ENCODE measurements around the gene STOML1.

The STOML1 gene

DNA sequence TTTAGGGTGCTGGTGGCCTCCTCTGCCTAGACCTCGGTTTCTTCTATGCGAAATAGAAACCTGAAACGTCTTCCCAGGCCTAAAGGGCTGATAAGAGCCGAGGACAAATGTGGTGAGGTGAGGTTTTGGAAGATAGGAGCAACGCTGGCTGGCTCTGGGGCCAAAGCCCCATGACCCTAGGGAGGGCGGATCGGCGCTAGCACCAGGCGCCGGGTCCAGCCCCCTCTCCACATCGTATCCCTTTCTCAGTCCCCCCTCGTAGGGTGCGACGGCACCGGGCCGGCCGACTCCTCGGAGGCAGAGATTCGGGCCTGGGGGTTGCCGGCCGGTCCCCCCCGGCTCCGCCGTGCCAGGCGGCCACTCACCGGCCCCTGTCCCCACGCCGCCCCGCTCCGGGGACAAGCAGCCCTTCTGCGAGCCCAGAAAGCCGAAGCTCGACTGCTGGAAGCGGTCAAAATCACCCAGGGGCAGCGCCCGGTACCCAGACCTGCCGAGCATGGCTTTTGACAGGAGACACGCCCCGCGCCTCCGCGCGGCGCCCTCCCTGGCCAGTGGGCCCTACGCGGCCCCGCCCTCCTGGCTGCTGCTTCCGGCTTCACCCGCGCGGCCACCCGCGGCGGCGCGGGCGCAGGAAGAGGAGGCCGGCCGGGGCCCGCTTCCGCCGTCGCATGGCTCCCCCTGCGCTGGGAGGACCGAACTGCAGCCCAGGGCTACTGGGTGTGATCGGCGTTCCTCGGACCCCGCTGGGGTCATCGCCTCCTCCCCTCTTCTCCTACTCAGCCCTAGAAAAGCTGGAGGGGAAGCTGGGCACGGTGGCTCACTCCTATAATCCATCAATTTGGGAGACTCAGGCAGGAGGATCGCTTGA, at the start of gene STOML1:
TSS of gene STOML1 (minus strand) at position 570 of the 868 bp plus-strand sequence. CDS start at position 498, 72 bp downstream.
- DNase-seq, result peak; percentile 82

DNA sequence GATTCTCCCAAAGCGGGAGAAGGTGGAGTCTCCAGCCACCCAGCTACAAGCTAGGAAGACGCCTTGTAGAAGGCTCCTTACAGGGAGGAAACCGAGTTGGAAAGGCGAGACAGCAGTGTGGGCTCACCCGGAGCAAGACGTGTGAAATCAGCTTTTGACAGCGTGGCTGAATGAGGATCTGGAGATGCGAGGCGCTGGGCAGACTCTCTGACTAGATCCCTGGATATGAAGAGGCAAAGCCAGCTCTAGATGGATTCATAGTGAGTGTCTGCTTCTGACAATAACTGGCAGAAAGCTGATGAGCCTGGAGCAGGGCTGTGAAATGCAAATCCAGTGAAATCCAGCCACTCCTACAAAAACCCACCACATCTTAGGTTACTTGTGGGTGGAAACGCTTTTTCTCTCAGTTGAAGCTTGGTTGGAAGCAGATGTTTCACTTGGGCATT, 49.2 kb upstream of the STOML1 start:
- DNase-seq, result no peak

GRCh38 chr15:74040109-74040850, 48.2 kb upstream of the STOML1 start:
- DNase-seq, result no peak

DNA sequence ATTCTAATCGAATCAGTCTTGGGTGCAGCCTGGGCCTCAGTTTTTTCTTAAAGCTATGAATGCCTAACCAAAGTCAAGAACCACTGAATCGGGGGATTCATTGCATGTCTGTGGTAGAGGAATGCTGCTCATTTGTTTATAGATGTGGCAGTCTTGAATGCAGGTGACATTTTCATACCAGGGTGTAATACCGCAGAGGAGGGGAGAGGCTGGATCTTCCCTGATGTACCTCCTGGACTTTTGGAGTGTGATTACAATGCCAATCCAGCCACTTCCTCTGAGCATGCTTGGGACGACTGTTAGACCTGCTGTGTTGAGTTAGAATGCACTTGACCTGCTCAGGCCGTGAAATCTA, 47.5 kb upstream of the STOML1 start:
- no peak for DNase-seq

- no peak for DNase-seq
These were observed 46.9 kb upstream of the STOML1 start for GRCh38 chr15:74038707-74039655.

GRCh38 chr15:74037171-74038117, 45.3 kb upstream of the STOML1 start:
- no peak for DNase-seq

DNA sequence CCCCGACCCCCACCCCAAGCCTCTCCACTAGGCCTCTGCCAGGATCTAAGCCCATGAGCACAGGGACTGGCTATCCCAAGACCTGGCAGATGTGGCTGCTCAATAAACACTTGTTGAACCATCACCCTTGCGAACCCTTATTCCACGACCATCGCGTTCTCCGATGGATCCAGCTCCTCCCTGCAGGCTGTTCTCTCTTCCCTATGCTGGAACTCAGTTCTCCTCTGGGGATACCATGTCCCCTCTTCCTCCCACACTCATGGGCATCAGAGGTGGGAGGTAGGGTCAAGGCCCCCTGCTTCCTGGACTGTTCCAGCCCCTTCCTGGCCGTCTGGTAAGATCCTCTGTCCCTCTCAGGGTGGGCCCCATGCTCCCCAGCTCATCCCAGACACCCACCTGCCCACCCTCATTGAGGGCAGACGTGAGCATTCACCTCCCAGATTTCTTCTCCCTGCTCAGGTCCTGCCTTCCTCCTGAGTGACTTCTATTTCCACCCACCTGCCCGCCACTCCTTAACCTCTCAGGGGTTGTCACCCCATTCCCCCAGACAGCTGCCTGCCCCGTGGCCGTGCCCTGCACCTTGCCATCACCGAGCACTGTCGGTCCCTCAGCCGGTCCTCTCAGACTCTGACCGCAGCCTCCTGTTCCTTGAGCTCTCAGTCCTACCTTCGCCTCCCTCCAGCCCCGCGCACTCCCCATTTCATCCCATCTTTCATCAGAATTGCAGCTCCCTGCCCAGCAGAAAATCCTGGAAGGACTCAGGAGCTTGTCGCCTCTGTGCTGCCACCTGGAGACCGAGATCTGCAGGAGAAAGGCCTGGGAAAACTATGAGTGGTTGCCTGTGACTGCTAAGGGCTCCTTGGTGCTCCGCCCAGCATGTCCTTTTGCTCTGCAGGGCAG, 44.4 kb upstream of the STOML1 start:
- DNase-seq, result no peak

- DNase-seq, result no peak
These were observed 43.3 kb upstream of the STOML1 start for GRCh38 chr15:74035121-74036017.

DNA sequence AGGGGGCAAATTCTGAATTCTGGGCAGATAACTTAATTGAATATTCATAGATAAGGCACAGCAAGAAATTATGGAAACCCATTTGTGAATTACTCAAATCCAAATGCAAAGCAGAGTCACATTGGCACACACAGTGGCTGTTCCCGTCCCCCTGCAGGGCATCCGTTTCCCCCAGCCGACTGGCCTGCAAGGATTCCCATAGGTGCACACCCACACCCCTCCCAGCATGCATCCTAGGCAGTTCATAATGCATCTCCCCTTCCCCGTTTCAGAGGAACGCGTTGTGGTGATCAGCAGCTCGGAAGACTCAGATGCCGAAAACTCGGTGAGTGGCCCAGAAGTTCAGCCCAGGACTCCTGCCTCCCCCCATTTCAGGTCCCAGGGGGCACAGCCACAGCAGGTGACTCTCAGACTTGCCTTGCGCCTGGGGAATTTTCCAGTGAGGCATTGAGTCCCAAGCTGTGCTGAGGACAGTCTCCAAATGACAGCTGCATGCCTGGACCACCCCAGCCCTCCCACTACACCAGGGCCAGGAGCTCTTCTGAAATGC, 42.2 kb upstream of the STOML1 start:
- no peak for DNase-seq

- no peak for DNase-seq
These were observed 40.8 kb upstream of the STOML1 start for GRCh38 chr15:74032606-74033561.

DNA sequence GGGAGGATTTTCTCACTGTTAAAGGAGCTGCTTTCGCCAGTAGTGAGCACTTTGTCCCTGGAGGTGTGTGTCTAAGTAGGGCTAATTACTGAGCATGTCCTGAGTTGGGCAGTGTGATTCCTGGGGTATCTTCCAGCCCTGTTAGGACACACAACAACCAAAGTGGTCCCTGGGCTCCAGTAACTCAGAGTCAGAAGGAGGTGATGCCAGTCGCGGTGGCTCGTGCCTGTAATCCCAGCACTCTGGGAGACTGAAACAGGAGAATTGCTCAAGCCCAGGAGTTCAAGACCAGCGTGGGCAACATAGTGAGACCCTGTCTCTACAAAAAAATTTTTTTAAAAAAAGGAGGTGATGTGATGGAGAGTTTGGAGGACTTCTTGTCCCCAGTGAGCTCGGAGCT, 40.0 kb upstream of the STOML1 start:
- no peak for DNase-seq

GRCh38 chr15:74028646-74029045, 36.6 kb upstream of the STOML1 start:
- no peak for DNase-seq

DNA sequence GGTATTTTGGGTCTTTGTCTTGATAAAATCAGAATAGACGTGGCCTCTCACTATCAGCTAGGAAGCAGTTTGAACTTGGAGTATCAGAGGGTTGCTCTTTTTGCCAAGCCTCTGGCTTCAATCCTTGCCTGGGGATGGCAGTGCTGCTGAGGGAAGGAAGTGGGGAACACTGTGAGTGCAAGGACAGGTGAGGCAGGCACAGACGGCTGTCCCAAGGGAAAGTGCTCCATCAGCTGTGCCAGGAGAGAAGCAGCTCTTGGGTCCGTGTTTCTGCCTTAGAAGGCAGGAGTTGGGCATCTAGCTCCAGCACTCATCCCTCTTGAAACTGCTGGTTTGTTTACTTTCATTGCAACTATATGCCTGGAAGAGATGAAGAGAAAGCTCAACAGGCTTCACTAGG, 35.6 kb upstream of the STOML1 start:
- DNase-seq, result no peak

DNA sequence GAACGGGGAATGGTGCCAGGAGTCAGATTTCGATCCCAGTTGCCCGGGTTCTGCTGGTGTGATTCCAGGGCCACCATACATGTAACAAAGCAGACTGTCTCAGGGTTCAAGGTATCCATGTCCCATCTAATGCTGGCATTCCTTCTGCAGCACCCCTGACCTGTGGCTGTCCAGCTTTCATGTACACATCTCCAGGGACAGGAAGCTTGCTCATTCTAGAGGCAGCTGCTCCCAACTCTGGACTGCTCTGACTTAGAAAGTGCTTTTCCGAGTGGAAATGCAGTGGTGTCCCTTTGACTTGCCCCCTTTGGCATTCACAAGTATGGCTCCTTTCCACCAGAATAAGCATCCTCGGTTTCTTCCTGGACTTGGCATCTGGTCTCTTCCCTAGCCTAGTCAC, 33.3 kb upstream of the STOML1 start:
- no peak for DNase-seq

- no peak for DNase-seq
These were observed 32.6 kb upstream of the STOML1 start for GRCh38 chr15:74024687-74025086.

- DNase-seq, result no peak
These were observed 30.8 kb upstream of the STOML1 start for GRCh38 chr15:74022706-74023470.

DNA sequence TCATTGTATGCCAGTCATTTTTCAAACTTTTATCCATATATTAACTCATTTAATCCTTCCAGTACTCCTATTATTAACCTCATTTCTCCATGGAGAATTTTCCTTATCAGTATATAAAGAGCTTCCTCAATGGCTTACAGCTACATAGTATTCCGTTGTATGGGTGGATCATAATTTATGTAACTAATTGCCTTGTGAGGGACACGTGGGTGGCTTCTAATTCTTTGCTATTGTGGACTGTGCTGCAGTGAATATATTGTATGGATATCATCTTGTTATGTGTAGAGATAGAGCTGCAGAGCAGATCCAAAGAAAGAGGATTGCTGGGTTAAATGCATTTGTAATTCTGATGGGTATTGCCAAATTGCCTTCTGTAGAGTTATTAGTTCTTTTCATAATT, 27.6 kb upstream of the STOML1 start:
- DNase-seq, result no peak

Measured in NCI-H1417 treated with DMSO at 0.1 percent for 48 hours (cell line).